SK-N-MC (cell line): Measurements from ENCODE around the gene KIN.
A peak's percentile ranks its signal among the peaks of the same experiment; 100 is the strongest.

Experiments used
- DNase-seq: peaks from one replicate; pipeline ENCODE4 v3.0.0-alpha.2; 2011; ENCODE audit warnings: low read depth, low spot score
- H3K27ac ChIP-seq: fragments of 200-600 bp; sonication (generic); 2 replicates; pipeline ENCODE4 v1.5.1; 2016; ENCODE audit warnings: mixed run types
- H3K36me3 ChIP-seq: fragments of 200-600 bp; sonication (generic); 2 replicates; pipeline ENCODE4 v1.6.1; 2017; ENCODE audit warnings: antibody characterized with exemption, low read length, mixed read lengths; ENCODE audit not compliant: insufficient read depth
- H3K4me3 ChIP-seq: fragments of 200-600 bp; sonication (generic); 2 replicates; pipeline ENCODE4 v1.5.1; 2016
- H3K9ac ChIP-seq: fragments of 200-600 bp; sonication (generic); 2 replicates; pipeline ENCODE4 v1.8.0; 2017; ENCODE audit warnings: mixed run types, mixed read lengths; ENCODE audit not compliant: insufficient read length
- H3K9me3 ChIP-seq: fragments of 200-600 bp; sonication (generic); 2 replicates; pipeline ENCODE4 v1.6.1; 2017; ENCODE audit warnings: low read depth, mild to moderate bottlenecking, antibody characterized with exemption, low read length, moderate library complexity, mixed read lengths
- EZH2 ChIP-seq: fragments of 200-600 bp; sonication (generic); IDR thresholded peaks from one replicate; pipeline ENCODE4 v1.6.1; 2017; ENCODE audit warnings: antibody characterized with exemption
- FOXP2 ChIP-seq: optimal IDR thresholded peaks from 2 replicates; pipeline ENCODE3; 2011; ENCODE audit warnings: mild to moderate bottlenecking, moderate library complexity; ENCODE audit not compliant: insufficient read depth; ENCODE audit errors: extremely low read length, control extremely low read depth
- POLR2AphosphoS5 ChIP-seq: IDR thresholded peaks from 2 replicates; pipeline ENCODE4 v1.6.1; 2012; ENCODE audit warnings: mild to moderate bottlenecking, low read depth, low read length, borderline replicate concordance

Gene KIN, protein sequence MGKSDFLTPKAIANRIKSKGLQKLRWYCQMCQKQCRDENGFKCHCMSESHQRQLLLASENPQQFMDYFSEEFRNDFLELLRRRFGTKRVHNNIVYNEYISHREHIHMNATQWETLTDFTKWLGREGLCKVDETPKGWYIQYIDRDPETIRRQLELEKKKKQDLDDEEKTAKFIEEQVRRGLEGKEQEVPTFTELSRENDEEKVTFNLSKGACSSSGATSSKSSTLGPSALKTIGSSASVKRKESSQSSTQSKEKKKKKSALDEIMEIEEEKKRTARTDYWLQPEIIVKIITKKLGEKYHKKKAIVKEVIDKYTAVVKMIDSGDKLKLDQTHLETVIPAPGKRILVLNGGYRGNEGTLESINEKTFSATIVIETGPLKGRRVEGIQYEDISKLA

GRCh38 chr10:7787857-7788638, at the start of gene KIN, which contains the start of gene ATP5F1C:
Gene KIN, minus strand, starts transcription at chr10:7787993. Its CDS starts 60 bp downstream, at chr10:7787933.
Gene ATP5F1C, plus strand, starts transcription at chr10:7788177. Its CDS starts 31 bp downstream, at chr10:7788208.
- peak within 1 kb of the TSS; percentile 83 for H3K4me3 ChIP-seq
- no peaks in the 10 kb centered on the region for H3K9me3 ChIP-seq
- H3K27ac ChIP-seq: no peak within 1 kb of the TSS
- no peak for TF ChIP-seq FOXP2
- peak; percentile 89 for TF ChIP-seq POLR2AphosphoS5
- peak within 1 kb of the TSS; percentile 91 for H3K9ac ChIP-seq
- peak; percentile 56 for DNase-seq
- peaks cover 3% of the 10 kb centered on the region; the same call in 1 of the 2 replicates for H3K36me3 ChIP-seq

GRCh38 chr10:7836571-7836970, 48.8 kb upstream of the KIN start:
- no peak for DNase-seq
- Histone ChIP-seq H3K4me3 (no peak overlapping the region), H3K9me3 (no peaks in the 10 kb centered on the region), H3K36me3 (no peaks in the 10 kb centered on the region), H3K27ac (no peak overlapping the region), H3K9ac (no peak overlapping the region)
- TF ChIP-seq EZH2: no peak
- no peak for TF ChIP-seq FOXP2
- TF ChIP-seq POLR2AphosphoS5: no peak

GRCh38 chr10:7834262-7834661, 46.5 kb upstream of the KIN start:
- H3K27ac ChIP-seq: no peak overlapping the region
- no peaks in the 10 kb centered on the region for H3K9me3 ChIP-seq
- no peaks in the 10 kb centered on the region for H3K36me3 ChIP-seq
- no peak for DNase-seq
- no peak overlapping the region for H3K9ac ChIP-seq
- TF ChIP-seq EZH2: no peak
- TF ChIP-seq POLR2AphosphoS5: no peak
- no peak for TF ChIP-seq FOXP2
- no peak overlapping the region for H3K4me3 ChIP-seq

- DNase-seq: no peak
- H3K9ac ChIP-seq: no peak overlapping the region
- H3K4me3 ChIP-seq: no peak overlapping the region
- no peaks in the 10 kb centered on the region for H3K36me3 ChIP-seq
- H3K27ac ChIP-seq: no peak overlapping the region
- TF ChIP-seq EZH2 (no peak), POLR2AphosphoS5 (no peak), FOXP2 (no peak)
- H3K9me3 ChIP-seq: no peaks in the 10 kb centered on the region
Observed at GRCh38 chr10:7833210-7833609, 45.4 kb upstream of the KIN start.

- TF ChIP-seq POLR2AphosphoS5: no peak
- TF ChIP-seq EZH2: no peak
- no peak for TF ChIP-seq FOXP2
- Histone ChIP-seq H3K9ac (no peak overlapping the region), H3K36me3 (no peaks in the 10 kb centered on the region), H3K27ac (no peak overlapping the region), H3K9me3 (no peaks in the 10 kb centered on the region), H3K4me3 (no peak overlapping the region)
- DNase-seq: no peak
Observed at GRCh38 chr10:7832060-7832459, 44.3 kb upstream of the KIN start.

- Histone ChIP-seq H3K9me3 (no peaks in the 10 kb centered on the region), H3K27ac (no peak overlapping the region), H3K36me3 (peaks cover 13% of the 10 kb centered on the region), H3K9ac (no peak overlapping the region), H3K4me3 (no peak overlapping the region)
- no peak for TF ChIP-seq POLR2AphosphoS5
- no peak for TF ChIP-seq EZH2
- TF ChIP-seq FOXP2: no peak
- DNase-seq: no peak
Observed at GRCh38 chr10:7829289-7829834, 41.6 kb upstream of the KIN start.

DNA sequence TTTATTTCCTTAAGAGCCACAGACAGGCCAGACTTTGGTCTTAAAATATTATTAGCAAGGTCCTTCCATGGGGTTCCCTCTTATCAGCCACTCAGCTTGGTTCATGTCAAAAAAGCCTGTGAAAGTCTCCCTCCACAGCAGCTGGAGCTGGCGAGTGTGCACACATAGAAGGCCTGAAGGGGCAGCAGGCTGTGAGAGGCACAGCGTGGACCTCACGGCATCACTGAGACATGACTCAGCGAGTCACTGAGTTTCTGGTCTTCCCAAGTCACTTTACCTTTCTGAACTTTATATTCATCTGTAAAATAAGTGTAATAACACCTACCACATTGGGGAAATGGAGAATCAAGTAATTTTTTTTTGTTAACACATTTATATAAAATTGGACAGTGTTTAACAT, 39.2 kb upstream of the KIN start:
- Histone ChIP-seq H3K9me3 (no peaks in the 10 kb centered on the region), H3K9ac (no peak overlapping the region), H3K4me3 (no peak overlapping the region), H3K36me3 (peaks cover 13% of the 10 kb centered on the region), H3K27ac (no peak overlapping the region)
- TF ChIP-seq FOXP2 (no peak), EZH2 (no peak), POLR2AphosphoS5 (no peak)
- no peak for DNase-seq

DNA sequence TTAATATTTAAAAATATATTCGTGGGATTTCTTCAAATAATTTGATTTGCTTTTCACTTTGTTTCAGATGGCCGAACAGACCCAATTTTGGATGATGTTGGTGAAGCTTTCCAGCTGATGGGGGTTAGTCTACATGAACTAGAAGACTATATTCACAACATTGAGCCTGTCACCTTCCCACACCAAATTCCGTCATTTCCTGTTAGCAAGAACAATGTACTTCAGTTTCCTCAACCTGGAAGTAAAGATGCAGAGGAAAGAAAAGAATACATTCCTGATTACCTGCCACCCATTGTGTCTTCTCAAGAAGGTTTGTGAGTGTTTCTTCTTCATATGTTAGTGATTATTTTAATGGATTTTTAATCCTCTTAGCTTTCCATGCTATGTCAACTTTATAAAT, 36.5 kb upstream of the KIN start:
- TF ChIP-seq POLR2AphosphoS5: no peak
- no peak for TF ChIP-seq FOXP2
- no peak for TF ChIP-seq EZH2
- Histone ChIP-seq H3K4me3 (no peak overlapping the region), H3K9me3 (no peaks in the 10 kb centered on the region), H3K27ac (no peak overlapping the region), H3K36me3 (peaks cover 13% of the 10 kb centered on the region), H3K9ac (no peak overlapping the region)
- no peak for DNase-seq
